Measurements from ENCODE around the gene AXDND1. TPM values are rescaled to one million over a fixed set of nuclear protein-coding genes. Genes with fewer than 3 reads are reported as not detected.

AXDND1 gene
- total and polyA plus RNA-seq, 2 experiments from 2014 or later, result not detected

DNA sequence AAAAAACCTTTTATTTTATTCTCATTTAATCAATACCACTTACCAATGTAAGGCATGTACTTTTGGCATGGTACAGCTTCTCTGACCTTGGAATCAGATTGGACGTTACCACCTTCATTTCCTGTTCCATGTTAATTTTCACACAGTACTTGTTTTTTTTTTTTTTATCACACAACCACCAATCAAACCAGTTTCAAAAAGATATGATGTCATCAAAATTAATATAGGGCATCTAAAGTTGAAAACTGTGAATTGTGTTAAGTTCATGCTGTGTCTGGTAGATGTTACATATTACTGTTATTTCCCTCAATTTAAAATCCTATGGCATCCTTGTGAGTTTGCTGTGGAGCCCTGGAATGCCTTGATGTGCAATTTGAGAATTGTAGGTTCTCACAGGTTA lies 124.8 kb downstream of the AXDND1 start:
- no peaks in the 10 kb centered on the region for H3K9me2 ChIP-seq (ENCODE audit: insufficient read depth)
- no peaks in the 10 kb centered on the region for H4K20me1 ChIP-seq (replicated peaks; ENCODE audit: insufficient read depth)
- H3K27ac Mint-ChIP-seq, result no peak overlapping the region
- H3K36me3 Mint-ChIP-seq (ENCODE audit: low read depth), result no peaks in the 10 kb centered on the region
- H3K4me1 ChIP-seq (ENCODE audit: insufficient read depth), result no peaks in the 10 kb centered on the region
- H3K27me3 ChIP-seq (ENCODE audit: insufficient read depth), result no peaks in the 10 kb centered on the region
- no peaks in the 10 kb centered on the region for H3K4me1 Mint-ChIP-seq
- H3K79me2 ChIP-seq (replicated peaks; ENCODE audit: insufficient read depth), result no peaks in the 10 kb centered on the region
- no peaks in the 10 kb centered on the region for H3K36me3 ChIP-seq (ENCODE audit: insufficient read depth)
- ATAC-seq (no peak), DNase-seq (ENCODE audit: low spot score) (no peak)
- H3K9me3 Mint-ChIP-seq, result peaks cover 2% of the 10 kb centered on the region; the same call in 2 of the 3 replicates
- H3F3A ChIP-seq (replicated peaks; ENCODE audit: low read depth), result no peaks in the 10 kb centered on the region
- H3K4me3 Mint-ChIP-seq, result no peak overlapping the region
- no peak overlapping the region for H3K4me3 ChIP-seq
- no peak overlapping the region for H3K4me2 ChIP-seq
- H3K27me3 Mint-ChIP-seq (ENCODE audit: insufficient read depth, low read depth, poor library complexity), result no peaks in the 10 kb centered on the region
- H3K27ac ChIP-seq (ENCODE audit: low read depth), result no peak overlapping the region
- TF ChIP-seq, protein P1, sequence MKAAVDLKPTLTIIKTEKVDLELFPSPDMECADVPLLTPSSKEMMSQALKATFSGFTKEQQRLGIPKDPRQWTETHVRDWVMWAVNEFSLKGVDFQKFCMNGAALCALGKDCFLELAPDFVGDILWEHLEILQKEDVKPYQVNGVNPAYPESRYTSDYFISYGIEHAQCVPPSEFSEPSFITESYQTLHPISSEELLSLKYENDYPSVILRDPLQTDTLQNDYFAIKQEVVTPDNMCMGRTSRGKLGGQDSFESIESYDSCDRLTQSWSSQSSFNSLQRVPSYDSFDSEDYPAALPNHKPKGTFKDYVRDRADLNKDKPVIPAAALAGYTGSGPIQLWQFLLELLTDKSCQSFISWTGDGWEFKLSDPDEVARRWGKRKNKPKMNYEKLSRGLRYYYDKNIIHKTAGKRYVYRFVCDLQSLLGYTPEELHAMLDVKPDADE (IDR thresholded peaks at IDR 0.05), result no peak
- no peak for TF ChIP-seq POLR2AphosphoS5 (IDR thresholded peaks at IDR 0.05; ENCODE audit: low read depth)
- no peak for TF ChIP-seq ZNF331 (CRISPR knock-in tag; IDR thresholded peaks at IDR 0.05; ENCODE audit: low read depth)
- no peak for TF ChIP-seq NANOG (IDR thresholded peaks at IDR 0.05; ENCODE audit: borderline replicate concordance)
- TF ChIP-seq, protein P2, sequence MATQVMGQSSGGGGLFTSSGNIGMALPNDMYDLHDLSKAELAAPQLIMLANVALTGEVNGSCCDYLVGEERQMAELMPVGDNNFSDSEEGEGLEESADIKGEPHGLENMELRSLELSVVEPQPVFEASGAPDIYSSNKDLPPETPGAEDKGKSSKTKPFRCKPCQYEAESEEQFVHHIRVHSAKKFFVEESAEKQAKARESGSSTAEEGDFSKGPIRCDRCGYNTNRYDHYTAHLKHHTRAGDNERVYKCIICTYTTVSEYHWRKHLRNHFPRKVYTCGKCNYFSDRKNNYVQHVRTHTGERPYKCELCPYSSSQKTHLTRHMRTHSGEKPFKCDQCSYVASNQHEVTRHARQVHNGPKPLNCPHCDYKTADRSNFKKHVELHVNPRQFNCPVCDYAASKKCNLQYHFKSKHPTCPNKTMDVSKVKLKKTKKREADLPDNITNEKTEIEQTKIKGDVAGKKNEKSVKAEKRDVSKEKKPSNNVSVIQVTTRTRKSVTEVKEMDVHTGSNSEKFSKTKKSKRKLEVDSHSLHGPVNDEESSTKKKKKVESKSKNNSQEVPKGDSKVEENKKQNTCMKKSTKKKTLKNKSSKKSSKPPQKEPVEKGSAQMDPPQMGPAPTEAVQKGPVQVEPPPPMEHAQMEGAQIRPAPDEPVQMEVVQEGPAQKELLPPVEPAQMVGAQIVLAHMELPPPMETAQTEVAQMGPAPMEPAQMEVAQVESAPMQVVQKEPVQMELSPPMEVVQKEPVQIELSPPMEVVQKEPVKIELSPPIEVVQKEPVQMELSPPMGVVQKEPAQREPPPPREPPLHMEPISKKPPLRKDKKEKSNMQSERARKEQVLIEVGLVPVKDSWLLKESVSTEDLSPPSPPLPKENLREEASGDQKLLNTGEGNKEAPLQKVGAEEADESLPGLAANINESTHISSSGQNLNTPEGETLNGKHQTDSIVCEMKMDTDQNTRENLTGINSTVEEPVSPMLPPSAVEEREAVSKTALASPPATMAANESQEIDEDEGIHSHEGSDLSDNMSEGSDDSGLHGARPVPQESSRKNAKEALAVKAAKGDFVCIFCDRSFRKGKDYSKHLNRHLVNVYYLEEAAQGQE (IDR thresholded peaks at IDR 0.05; ENCODE audit: unreplicated experiment), result no peak
- no peak overlapping the region for H2AFZ ChIP-seq

DNA sequence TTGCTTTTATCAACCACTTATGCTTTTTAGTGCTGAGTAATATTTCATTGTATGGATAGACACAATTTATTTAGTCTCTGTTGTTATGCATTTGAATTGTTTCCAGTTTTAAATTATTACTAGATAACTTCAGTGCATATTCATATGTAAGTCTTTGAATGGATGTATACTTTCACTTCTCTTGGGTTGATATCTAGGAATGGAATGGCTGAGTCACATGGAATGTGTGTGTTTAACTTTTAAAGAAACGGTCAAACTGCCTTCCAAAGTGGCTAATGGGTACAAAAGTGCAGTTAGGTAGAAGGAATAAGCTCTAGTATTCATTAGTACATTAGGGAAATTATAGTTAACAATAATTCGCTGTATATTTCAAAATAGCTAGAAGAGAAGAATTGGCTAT lies 127.6 kb downstream of the AXDND1 start:
- no peaks in the 10 kb centered on the region for H3K79me2 ChIP-seq (replicated peaks; ENCODE audit: insufficient read depth)
- DNase-seq (ENCODE audit: low spot score), result no peak
- TF ChIP-seq, protein P3, sequence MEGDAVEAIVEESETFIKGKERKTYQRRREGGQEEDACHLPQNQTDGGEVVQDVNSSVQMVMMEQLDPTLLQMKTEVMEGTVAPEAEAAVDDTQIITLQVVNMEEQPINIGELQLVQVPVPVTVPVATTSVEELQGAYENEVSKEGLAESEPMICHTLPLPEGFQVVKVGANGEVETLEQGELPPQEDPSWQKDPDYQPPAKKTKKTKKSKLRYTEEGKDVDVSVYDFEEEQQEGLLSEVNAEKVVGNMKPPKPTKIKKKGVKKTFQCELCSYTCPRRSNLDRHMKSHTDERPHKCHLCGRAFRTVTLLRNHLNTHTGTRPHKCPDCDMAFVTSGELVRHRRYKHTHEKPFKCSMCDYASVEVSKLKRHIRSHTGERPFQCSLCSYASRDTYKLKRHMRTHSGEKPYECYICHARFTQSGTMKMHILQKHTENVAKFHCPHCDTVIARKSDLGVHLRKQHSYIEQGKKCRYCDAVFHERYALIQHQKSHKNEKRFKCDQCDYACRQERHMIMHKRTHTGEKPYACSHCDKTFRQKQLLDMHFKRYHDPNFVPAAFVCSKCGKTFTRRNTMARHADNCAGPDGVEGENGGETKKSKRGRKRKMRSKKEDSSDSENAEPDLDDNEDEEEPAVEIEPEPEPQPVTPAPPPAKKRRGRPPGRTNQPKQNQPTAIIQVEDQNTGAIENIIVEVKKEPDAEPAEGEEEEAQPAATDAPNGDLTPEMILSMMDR (conservative IDR thresholded peaks at IDR 0.05; ENCODE audit: low read depth in 2 of 2), result no peak
- TF ChIP-seq JUNB (IDR thresholded peaks at IDR 0.05; ENCODE audit: unreplicated experiment), result no peak
- no peak for TF ChIP-seq CREB1 (CRISPR knock-in tag; IDR thresholded peaks at IDR 0.05; ENCODE audit: low read depth)
- TF ChIP-seq NANOG (IDR thresholded peaks at IDR 0.05; ENCODE audit: borderline replicate concordance), result no peak
- no peak for TF ChIP-seq ZNF331 (CRISPR knock-in tag; IDR thresholded peaks at IDR 0.05; ENCODE audit: low read depth)
- no peak for TF ChIP-seq ZNF114 (CRISPR knock-in tag; IDR thresholded peaks at IDR 0.05)
- TF ChIP-seq EZH2phosphoT487 (IDR thresholded peaks at IDR 0.05; ENCODE audit: unreplicated experiment), result no peak
- no peak for TF ChIP-seq EZH2 (IDR thresholded peaks at IDR 0.05; ENCODE audit: low read depth, unreplicated experiment)
- no peak for TF ChIP-seq STAT1 (IDR thresholded peaks at IDR 0.05; ENCODE audit: unreplicated experiment)
- TF ChIP-seq, protein P2 (IDR thresholded peaks at IDR 0.05; ENCODE audit: unreplicated experiment), result no peak
- TF ChIP-seq, protein P1 (IDR thresholded peaks at IDR 0.05), result no peak

More for the DNA sequence above, 127.6 kb downstream of the AXDND1 start:
- Mint-ChIP-seq H3K36me3 (ENCODE audit: low read depth) (no peaks in the 10 kb centered on the region), H3K27me3 (ENCODE audit: insufficient read depth, low read depth, poor library complexity) (no peaks in the 10 kb centered on the region), H3K9me3 (no peaks in the 10 kb centered on the region), H3K27ac (no peak overlapping the region), H3K4me3 (no peak overlapping the region), H3K4me1 (no peaks in the 10 kb centered on the region)
- Histone ChIP-seq H3K4me3 (no peak overlapping the region), H3F3A (replicated peaks; ENCODE audit: low read depth) (no peaks in the 10 kb centered on the region), H3K27me3 (ENCODE audit: insufficient read depth) (no peaks in the 10 kb centered on the region), H4K20me1 (replicated peaks; ENCODE audit: insufficient read depth) (no peaks in the 10 kb centered on the region), H3K4me2 (no peak overlapping the region), H3K36me3 (ENCODE audit: insufficient read depth) (no peaks in the 10 kb centered on the region), H3K9me2 (ENCODE audit: insufficient read depth) (no peaks in the 10 kb centered on the region), H3K27ac (ENCODE audit: low read depth) (no peak overlapping the region), H2AFZ (no peak overlapping the region), H3K4me1 (ENCODE audit: insufficient read depth) (no peaks in the 10 kb centered on the region)
- no peak for ATAC-seq

All from GM23338 (cell line).